ENCODE results near the gene TMEM242. TPM values are rescaled to one million over a fixed set of nuclear protein-coding genes. Genes with fewer than 3 reads are reported as not detected.

Gene TMEM242
- total and polyA plus RNA-seq, 2 of the 8 experiments (the other 6 are each of a cell fraction or from before 2014, with no cell fraction given) = 2.4 to 9.0 TPM

DNA sequence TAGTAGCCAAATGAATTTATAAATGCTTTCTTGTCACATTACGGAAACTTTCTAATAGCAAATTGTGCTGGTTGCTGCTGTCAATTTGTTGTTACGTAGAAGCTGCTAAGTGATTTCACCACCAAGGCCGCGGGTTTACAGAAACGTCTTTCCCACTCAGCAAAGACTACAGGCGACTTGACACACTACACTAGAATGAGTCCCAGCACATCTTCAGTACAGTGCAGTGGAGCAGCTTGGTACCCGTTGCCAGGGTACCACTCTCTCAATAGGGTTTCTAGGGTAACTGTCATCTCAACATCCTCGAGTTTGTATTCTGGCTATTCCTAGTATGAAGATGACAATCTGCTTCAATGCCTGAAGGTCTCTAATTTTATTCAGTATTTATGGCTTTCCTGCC, 35.0 kb upstream of the TMEM242 start (continued):
- no peak for TF ChIP-seq CBX8 (IDR thresholded peaks at IDR 0.05; ENCODE audit: borderline replicate concordance, low read depth, low read length)

Data from H1 (cell line).